BJ (cell line): Measurements from ENCODE around the gene HHAT. TPM values are rescaled to one million over a fixed set of nuclear protein-coding genes. Genes with fewer than 3 reads are reported as not detected.
A peak's percentile ranks its signal among the peaks of the same experiment; 100 is the strongest.

ENCODE experiments used
- CTCF ChIA-PET: fragments of 350-600 bp; formaldehyde crosslinking; extraction: SDS; loops from one replicate; lab custom pipeline; 2021; ENCODE audit warnings: antibody characterized with exemption, inconsistent platforms; lab: Yijun Ruan, JAX
- POLR2A ChIA-PET: fragments of 300-600 bp; sonication (Branson Sonifier 250); formaldehyde crosslinking; extraction: SDS; loops from one replicate; lab custom pipeline; 2021; ENCODE audit warnings: antibody characterized with exemption; lab: Charles Lee
- DNase-seq: peaks from one replicate; pipeline ENCODE4 v3.0.0-alpha.2; 2011; ENCODE audit warnings: low read depth
- H3K27me3 ChIP-seq: 2 replicates; pipeline ENCODE4 v1.6.0; 2011; ENCODE audit warnings: low read length; ENCODE audit not compliant: control insufficient read depth, insufficient read depth
- H3K36me3 ChIP-seq: 2 replicates; pipeline ENCODE4 v1.5.1; 2011; ENCODE audit warnings: low read length; ENCODE audit not compliant: control insufficient read depth, insufficient read depth
- H3K4me3 ChIP-seq: 2 replicates; pipeline ENCODE4 v1.5.1; 2011; ENCODE audit warnings: low read depth, mild to moderate bottlenecking, control low read depth, low read length
- CTCF ChIP-seq: IDR thresholded peaks from 2 replicates; pipeline ENCODE4 v1.5.1; 2011; ENCODE audit warnings: low read depth, mild to moderate bottlenecking, control low read depth, inconsistent platforms, low read length, moderate library complexity; ENCODE audit not compliant: insufficient read depth
- polyA plus RNA-seq: library from polyadenylated mRNA; depleted of rRNA; stranded (reverse); fragments of >200 nt; gene quantifications from 2 replicates; pipeline ENCODE4 v1.2.3, GENCODE V29; 2011

HHAT gene
- polyA plus RNA-seq, 1 experiment: 6.6 TPM

GRCh38 chr1:210483821-210484220 lies 155.1 kb downstream of the HHAT start:
- Histone ChIP-seq H3K36me3 (no peaks in the 10 kb centered on the region), H3K4me3 (no peak overlapping the region), H3K27me3 (no peaks in the 10 kb centered on the region)
- ChIA-PET POLR2A (no interaction called here), CTCF (interaction anchor here (1.3 to 1.9 kb wide), 2 partner anchors 10 to 650 kb away, joined by 3 to 6 read pairs; partner anchors contain the start of gene KCNH1)
- no peak for DNase-seq
- no peak for TF ChIP-seq CTCF

DNA sequence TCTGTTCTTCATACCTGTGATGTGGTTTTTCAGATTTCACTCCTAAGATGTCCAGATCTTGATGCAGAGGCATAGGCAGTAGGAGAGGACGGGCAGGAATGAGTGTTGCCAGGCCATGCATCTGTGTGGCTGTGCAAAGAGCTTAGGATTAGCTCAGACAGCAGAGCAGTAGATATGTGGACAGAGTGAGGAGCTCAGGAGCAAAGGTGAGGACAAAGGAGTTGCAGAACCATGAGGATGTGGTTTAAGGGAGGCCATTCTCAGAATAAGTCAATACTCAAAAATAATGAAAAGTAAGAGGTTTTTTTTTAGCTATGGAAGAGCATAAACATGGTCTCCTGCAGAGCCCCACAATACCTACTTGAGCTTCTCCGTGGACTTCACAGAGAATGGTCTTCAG lies 158.3 kb downstream of the HHAT start:
- ChIA-PET POLR2A (no interaction called here), CTCF (interaction anchor here (1.2 kb wide), 1 partner anchor 647 kb away, joined by 3 read pairs; the partner anchor contains the start of gene KCNH1)
- Histone ChIP-seq H3K27me3 (no peaks in the 10 kb centered on the region), H3K36me3 (no peaks in the 10 kb centered on the region), H3K4me3 (no peak overlapping the region)
- no peak for TF ChIP-seq CTCF
- no peak for DNase-seq

DNA sequence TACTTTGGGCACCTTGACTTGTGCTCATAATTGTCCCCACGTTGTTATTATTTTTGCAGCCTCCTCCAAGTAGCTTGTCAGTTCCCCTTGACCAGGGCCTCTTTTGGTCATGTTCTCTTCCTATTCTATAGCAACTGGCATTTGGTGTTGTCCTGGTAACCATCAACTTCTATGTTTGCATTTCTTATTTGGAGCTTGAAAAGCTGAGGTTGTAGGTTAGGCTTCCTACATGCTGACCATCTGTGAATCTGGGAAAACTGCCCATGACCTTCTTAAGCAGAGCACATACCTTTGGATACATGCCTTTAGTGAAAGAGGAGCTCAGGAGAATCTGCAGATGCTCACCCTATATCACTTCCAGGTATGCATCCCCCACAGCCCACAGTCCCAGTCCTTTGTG lies 160.8 kb downstream of the HHAT start:
- TF ChIP-seq CTCF: no peak
- DNase-seq: no peak
- Histone ChIP-seq H3K27me3 (no peaks in the 10 kb centered on the region), H3K36me3 (no peaks in the 10 kb centered on the region), H3K4me3 (no peak overlapping the region)
- ChIA-PET CTCF (interaction anchor here (1.2 to 2.6 kb wide), 3 partner anchors 9 to 645 kb away, joined by 3 to 8 read pairs (median 4); partner anchors contain the start of gene KCNH1), POLR2A (no interaction called here)

DNA sequence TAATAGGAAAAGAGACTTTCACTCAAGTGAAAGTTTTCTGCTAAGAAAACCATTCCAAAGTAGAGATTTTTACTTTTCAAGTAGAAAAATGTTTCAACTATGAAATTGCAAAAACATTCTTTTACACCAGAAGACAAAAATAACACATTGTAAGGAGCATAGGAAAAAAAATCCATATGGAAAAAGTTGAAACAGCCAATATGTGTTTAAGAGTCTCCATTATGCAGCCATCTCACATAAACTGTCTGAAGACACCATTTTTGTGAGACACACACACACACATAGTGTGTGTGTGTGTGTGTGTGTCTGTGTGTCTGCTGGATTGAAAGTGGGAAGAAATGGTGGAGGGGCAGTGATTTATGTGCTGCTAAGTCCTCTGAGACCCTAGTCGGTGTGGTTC lies 162.1 kb downstream of the HHAT start:
- Histone ChIP-seq H3K27me3 (no peaks in the 10 kb centered on the region), H3K36me3 (no peaks in the 10 kb centered on the region), H3K4me3 (no peak overlapping the region)
- ChIA-PET POLR2A (no interaction called here), CTCF (interaction anchor here (1.7 to 2.6 kb wide), 2 partner anchors 16 to 643 kb away, joined by 4 to 8 read pairs; partner anchors contain the start of gene KCNH1)
- TF ChIP-seq CTCF: no peak
- no peak for DNase-seq

- Histone ChIP-seq H3K36me3 (no peaks in the 10 kb centered on the region), H3K4me3 (no peak overlapping the region), H3K27me3 (no peaks in the 10 kb centered on the region)
- TF ChIP-seq CTCF: 0 out of 2 replicates have a peak, but pooled peaks have one; percentile 8
- ChIA-PET POLR2A (no interaction called here), CTCF (no interaction called here)
- DNase-seq: peak; percentile 39
Observed at GRCh38 chr1:210496063-210496462, 167.4 kb downstream of the HHAT start.
